ENCODE measurements around the gene LACTB.

LACTB gene

GRCh38 chr15:63133786-63134185 is 12.1 kb downstream of the LACTB start:
- DNase-seq (ENCODE audit: low read depth, low spot score), result no peak

GRCh38 chr15:63134245-63134985 is 12.8 kb downstream of the LACTB start:
- DNase-seq (ENCODE audit: low read depth, low spot score), result no peak

GRCh38 chr15:63135281-63135680 is 13.6 kb downstream of the LACTB start:
- DNase-seq (ENCODE audit: low read depth, low spot score), result no peak

GRCh38 chr15:63135804-63136203 is 14.1 kb downstream of the LACTB start:
- no peak for DNase-seq (ENCODE audit: low read depth, low spot score)

GRCh38 chr15:63136742-63137141 is 15.1 kb downstream of the LACTB start:
- DNase-seq (ENCODE audit: low read depth, low spot score), result no peak

- no peak for DNase-seq (ENCODE audit: low read depth, low spot score)
Observed at GRCh38 chr15:63140936-63141335, 19.3 kb downstream of the LACTB start.

GRCh38 chr15:63145426-63145825 is 23.8 kb downstream of the LACTB start:
- no peak for DNase-seq (ENCODE audit: low read depth, low spot score)

GRCh38 chr15:63146684-63147083 is 25.0 kb downstream of the LACTB start:
- no peak for DNase-seq (ENCODE audit: low read depth, low spot score)

GRCh38 chr15:63151665-63152064 is 30.0 kb downstream of the LACTB start:
- no peak for DNase-seq (ENCODE audit: low read depth, low spot score)

GRCh38 chr15:63155486-63155885 is 33.8 kb downstream of the LACTB start:
- DNase-seq (ENCODE audit: low read depth, low spot score), result no peak

GRCh38 chr15:63156086-63156710 is 34.5 kb downstream of the LACTB start:
- no peak for DNase-seq (ENCODE audit: low read depth, low spot score)

- no peak for DNase-seq (ENCODE audit: low read depth, low spot score)
Observed at GRCh38 chr15:63156755-63157117, 35.1 kb downstream of the LACTB start.

- DNase-seq (ENCODE audit: low read depth, low spot score), result peak; percentile 78
Observed at GRCh38 chr15:63157118-63157843, 35.6 kb downstream of the LACTB start, which contains the start of gene RPS27L. Gene RPS27L (minus strand): TSS chr15:63157477. CDS start chr15:63157405, 72 bp downstream.

GRCh38 chr15:63157891-63158431 is 36.3 kb downstream of the LACTB start:
- no peak for DNase-seq (ENCODE audit: low read depth, low spot score)

GRCh38 chr15:63160638-63161037 is 39.0 kb downstream of the LACTB start:
- DNase-seq (ENCODE audit: low read depth, low spot score), result no peak

GRCh38 chr15:63163217-63163616 is 41.6 kb downstream of the LACTB start:
- DNase-seq (ENCODE audit: low read depth, low spot score), result no peak

- DNase-seq (ENCODE audit: low read depth, low spot score), result no peak
Observed at GRCh38 chr15:63165166-63165859, 43.7 kb downstream of the LACTB start.

- no peak for DNase-seq (ENCODE audit: low read depth, low spot score)
Observed at GRCh38 chr15:63166219-63166618, 44.6 kb downstream of the LACTB start.

GRCh38 chr15:63169788-63170187 is 48.1 kb downstream of the LACTB start:
- no peak for DNase-seq (ENCODE audit: low read depth, low spot score)

GRCh38 chr15:63172376-63172775 is 50.7 kb downstream of the LACTB start:
- DNase-seq (ENCODE audit: low read depth, low spot score), result no peak

GRCh38 chr15:63172851-63173451 is 51.3 kb downstream of the LACTB start:
- DNase-seq (ENCODE audit: low read depth, low spot score), result no peak
